GM21723 (cell line): ENCODE data around the gene SDR42E1.
"Not testable (repeated sequence)": the region's sequence is repeated elsewhere in the genome, so short reads cannot be mapped to it uniquely, and the experiment has no call there.

Experiments
- ATAC-seq: cut with Tn5 transposase; IDR thresholded peaks from one replicate; pipeline ENCODE4 v1.9.1; 2021; ENCODE audit warnings: mild to moderate bottlenecking, moderate library complexity; ENCODE audit not compliant: unreplicated experiment

SDR42E1 gene

DNA sequence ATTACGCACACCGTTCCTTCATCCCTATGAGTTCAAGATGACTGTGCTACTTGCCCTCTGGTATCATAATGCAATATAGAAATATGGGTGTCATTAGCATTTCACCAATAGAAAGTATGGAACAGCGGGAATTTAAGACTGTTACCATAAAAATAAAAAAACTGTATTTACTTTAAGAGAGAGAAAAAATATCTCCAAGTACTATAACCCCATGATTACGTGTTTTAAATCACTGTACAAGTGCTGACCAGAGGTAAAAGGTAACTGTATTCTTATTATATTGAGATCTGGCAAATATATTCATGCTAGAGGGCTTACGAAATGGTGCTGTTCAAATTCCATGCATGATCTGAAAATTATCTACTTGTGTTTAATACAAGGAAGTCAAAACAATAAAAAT lies 5.2 kb downstream of the SDR42E1 start:
- no peak for ATAC-seq

DNA sequence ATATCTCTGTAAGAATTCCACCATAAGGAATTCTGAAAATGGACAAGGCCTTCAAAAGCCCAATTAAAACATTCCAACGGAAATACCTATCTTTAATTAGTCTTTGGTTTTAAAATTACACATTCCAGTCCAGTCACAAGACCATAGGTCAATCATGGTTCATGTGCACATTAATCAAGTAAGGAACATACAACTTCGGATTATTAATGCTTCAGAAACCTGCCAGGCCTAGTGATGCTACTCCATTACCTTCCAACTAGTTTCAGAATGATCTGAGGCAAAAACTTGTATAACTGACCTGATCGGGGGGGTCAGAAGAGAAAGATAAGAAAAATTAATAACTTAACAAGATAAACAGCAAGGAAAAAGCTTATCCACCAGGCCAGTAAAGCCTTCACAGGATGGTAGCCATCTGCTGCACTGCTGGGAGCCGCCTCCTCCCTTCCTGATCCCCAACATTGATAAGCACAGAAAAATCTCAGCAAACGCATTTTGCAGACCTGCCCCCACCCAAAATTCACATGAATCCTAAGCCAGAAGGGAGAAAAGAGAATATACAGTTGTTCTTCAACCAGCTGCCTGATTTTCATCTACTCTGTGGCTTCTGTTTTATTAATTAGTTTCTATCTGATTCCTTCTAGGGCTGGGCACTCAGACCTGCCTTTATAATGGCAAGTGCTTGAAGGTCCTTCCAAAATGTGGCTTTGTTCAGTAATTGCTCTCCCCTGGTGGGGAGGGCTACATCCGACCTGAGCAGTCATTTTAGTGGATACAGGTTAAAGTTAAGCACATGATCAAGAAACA lies 6.0 kb downstream of the SDR42E1 start:
- no peak for ATAC-seq

DNA sequence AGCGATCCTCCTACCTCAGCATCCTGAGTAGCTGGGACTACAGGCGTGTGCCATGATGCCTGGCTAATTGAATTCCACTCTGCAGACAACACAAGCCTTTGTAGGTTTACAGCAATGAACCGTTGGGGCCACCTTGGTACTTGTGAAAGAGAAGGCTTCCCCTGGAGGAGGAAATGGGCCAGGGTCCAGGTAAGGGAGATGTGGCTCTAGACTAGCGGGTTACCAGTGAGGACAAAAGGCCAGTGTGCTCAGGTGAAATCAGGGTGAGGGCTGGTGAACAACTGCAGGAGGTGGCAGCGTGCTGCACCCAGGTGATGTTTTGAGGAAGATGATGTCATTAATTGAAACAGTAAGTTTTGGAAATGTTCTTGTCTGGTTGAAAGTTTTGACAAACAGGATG lies 6.7 kb downstream of the SDR42E1 start:
- no peak for ATAC-seq

DNA sequence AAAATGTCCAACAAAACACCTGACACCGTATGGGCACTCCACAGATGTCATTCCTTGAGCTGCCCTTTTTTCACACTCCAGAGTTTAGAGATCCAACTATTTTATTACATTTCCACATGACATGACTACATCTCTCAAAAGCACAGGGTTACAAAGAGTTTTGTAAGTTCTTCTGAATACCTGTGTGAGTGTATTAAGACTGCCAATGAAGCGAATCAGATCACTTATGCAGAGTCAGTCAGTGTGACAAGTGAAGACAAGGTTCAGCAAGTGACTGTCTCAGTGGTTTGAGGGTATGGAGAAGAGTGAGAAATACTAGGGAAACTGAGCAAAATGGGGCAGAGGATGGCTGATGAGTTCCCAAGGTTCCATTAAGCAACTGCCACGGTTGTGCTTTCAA lies 8.4 kb downstream of the SDR42E1 start:
- no peak for ATAC-seq

DNA sequence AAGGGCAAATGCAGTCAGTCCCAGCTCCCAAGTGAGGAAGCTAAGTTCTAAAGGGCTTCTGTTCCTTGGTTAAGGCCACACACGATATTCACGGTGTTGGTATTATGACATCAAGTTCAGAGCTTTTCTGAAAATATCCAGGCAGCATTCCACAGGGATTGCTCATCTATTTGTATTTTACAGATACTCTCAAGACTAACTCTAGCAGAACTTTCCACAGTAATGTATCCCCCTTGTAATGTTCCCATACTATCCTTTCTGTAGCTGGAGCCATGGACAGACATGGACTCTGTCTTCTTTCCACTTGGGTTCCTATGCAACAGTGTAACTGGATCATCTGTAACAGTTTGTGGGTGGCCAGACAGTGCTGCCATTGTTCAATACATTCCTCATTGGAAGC lies 13.5 kb downstream of the SDR42E1 start:
- no peak for ATAC-seq

DNA sequence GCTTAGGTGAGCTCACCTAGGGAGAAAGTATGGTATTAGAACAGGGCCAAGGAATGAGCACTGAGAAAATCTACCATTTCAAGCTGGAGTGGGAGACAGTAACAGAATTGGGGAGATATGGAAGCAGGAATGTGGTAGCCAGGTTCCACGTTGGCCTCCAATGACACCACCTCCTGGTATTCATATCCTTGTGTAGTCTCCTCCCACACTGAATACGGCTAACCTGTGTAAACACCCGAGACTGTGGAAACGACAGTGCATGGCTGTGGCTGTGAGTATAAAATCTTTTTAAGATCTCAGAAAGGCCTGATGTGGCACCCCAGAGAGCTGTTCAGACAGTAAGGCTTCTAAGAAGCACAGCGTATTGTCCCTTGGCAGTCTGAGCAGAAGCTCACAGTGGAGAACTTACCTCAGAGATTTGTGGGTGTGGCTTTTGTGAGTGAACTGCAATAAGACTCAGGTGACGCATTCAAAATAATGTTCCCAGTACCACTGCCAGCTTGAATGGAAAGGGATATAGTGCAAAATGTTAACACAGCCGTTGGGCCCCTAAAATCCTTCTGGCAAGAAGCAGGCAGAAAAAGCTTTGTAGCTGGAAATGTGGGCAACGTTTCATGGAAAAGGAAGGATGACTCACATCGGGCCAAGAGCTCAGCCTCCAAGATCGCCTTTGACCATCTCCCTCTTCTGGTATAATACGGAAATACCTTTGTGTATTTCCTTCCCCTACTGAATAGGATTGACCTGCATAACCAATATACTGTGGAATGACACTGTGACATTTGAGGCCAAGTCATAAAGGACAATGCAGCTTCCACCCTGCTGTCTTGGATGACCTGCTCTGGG lies 14.4 kb downstream of the SDR42E1 start:
- ATAC-seq: no peak

DNA sequence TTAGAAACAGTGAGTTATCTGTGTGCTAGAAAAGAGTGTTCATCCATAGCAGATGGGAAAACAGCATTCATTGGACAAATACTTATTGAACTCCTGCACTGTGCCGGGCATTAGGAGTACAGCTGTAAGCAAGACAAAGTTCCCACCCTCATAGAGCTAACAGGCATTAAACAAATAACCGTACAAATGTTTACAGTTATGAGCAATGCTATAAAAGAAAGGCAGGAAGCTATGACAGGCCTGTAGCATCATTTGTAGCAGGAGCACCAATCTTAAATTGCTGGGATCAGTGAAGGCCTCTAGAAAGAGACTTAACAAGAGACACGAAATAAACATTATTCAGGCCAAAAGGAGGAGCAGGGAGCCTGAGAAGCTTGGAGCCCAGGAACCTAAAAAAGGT lies 15.6 kb downstream of the SDR42E1 start:
- ATAC-seq: no peak

DNA sequence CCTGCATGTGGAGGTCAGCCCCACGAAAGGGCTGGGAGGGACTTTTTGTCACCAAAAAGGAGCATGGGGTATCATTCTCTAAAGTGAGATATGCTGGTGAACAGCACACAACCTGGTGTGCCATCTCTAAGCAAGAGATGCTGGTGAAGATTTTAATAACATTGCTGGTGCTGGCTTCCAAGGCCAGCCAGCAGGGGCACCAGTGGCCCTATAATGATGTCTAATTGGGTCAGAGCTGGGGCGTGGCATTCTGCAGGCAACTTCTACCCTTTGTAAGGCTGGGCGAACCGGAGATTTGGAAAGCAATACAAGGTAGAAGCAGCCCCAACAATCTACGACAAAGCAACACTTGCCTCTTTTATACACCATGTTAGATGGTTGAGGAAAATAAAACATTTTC lies 16.8 kb downstream of the SDR42E1 start:
- ATAC-seq: no peak

DNA sequence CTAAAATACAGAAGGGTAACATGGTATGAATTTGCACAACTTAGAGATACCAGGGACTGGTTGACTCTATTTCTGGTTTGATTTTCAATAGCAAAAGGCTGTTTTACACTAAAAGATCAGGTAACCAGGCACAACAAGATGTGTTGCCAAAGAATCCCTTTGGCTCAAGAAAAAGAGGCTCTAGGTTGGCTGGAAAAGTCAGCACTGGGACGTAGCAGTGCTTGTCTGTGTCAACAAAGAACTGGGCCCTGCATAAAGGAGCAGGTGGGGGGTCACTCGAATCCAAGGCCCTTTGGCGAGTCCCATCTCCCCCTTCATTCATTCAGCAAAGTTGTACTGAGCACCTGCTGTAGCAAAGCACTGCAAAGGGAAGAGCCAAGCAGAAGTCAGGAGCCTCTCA lies 18.4 kb downstream of the SDR42E1 start:
- no peak for ATAC-seq

DNA sequence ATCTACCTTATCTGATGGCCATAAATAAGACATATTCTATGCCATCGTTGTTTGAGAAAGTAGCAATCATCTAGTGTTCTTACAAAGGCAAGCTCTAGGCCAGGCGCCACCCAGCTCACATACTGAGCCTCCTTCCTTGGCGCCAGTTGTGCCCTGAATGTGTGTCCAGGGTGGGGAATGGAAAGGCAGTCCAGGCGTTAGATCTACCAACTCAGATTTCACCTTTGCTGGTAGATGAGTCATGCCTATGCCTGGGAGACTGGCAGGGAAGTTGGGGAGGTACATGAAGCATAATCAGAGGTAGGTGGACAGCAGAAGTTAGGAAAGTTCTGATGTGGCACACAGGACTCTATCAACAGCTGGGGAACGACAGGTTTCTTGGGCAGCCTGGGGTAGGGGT lies 23.6 kb downstream of the SDR42E1 start:
- ATAC-seq: no peak

DNA sequence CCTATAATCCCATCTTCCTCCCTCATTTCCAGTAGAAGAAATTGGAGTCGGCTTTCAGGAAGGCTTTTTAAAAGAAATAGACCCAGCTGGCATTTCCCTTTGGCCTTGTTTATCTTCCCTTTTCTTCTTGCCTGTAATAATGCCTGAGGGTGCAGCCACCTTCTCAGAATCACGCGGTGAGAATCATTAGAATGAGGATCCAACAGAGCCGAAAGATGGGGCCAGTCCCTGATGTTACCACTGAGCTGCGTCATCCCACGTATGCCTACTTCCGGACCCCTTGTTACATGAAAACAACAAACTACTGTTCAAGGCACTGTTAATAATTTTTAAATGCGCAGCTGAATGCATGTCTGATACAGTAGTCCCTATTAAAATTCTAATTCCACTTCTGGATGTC lies 24.1 kb downstream of the SDR42E1 start:
- no peak for ATAC-seq

DNA sequence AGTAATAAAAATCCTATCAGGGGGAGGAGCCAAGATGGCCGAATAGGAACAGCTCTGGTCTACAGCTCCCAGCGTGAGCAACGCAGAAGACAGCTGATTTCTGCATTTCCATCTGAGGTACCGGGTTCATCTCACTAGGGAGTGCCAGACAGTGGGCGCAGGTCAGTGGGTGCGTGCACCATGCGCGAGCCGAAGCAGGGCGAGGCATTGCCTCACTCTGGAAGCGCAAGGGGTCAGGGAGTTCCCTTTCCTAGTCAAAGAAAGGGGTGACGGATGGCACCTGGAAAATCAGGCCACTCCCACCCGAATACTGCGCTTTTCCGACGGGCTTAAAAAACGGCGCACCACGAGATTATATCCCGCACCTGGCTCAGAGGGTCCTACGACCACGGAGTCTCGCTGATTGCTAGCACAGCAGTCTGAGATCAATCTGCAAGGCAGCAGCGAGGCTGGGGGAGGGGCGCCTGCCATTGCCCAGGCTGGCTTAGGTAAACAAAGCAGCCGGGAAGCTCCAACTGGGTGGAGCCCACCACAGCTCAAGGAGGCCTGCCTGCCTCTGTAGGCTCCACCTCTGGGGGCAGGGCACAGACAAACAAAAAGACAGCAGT lies 33.8 kb downstream of the SDR42E1 start:
- not testable (repeated sequence) for ATAC-seq

DNA sequence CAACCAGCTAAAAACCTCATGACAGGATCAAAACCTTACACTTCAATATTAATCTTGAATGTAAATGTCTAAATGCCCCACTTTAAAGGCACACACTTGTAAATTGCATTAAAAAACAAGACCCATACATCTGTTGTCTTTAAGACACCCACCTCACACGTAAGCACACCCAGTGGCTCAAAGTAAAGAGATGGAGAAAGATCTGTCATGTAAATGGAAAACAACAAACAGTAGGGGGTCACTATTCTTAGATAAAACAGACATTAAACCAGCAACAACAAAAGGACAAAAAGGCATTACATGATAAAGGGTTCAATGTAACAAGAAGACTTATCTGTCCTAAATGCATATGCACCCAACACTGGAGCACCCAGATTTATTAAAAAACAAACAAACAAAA lies 35.6 kb downstream of the SDR42E1 start:
- ATAC-seq: no peak

DNA sequence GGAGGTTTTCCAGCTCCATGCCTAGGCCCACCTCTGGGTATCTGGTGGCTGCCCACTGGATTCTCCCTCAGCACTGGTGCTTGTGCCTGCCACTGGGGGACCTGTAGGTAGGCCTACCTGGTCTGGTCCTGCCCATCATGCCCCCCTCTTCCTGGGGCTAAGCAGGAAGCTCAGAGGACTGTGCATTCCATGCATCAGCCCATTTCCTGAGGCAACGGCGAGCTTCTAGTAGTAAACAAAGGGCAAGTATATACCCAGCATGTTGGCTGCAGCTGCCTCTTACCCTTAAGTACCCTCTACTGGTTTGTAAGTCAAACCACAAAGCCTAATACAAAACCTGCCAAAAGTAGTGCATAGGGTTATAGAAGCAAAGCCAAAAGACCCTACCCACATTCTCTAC lies 37.5 kb downstream of the SDR42E1 start:
- no peak for ATAC-seq

DNA sequence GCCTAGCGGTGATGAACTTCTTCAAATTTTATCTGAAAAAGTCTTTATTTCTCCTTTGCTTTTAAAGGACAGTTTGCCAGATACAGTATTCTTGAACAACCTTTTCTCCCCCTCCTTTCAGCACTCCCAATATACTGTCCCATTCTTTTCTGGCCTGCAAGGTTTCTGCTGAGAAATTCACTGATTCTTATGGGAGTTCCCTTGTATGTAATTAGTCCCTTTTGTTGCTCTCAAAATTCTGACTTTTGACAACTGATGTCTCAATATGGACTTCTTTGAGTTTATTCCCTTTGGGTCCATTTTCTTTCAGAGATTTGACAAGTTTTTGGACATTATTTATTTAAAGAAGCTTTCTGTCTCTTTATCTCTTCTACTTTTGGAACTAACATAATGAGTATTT lies 39.4 kb downstream of the SDR42E1 start:
- no peak for ATAC-seq

DNA sequence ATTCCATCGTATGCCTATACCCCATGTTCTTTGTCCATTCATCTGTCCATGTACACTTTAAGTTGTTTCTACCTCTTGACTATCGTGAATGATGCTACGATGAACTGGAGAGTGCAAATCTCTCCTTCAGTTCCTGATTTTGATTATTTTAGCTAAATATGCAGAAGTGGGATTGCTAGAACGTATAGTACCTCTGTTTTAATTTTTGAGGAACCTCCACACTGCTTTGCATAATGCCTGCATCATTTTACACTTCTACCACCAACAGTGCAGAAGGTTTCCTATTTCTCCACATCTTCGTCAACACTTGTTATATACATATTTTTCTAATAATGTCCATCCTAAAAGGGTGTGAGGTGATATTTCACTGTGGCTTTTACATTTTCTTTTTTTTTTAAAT lies 43.9 kb downstream of the SDR42E1 start:
- ATAC-seq: no peak

DNA sequence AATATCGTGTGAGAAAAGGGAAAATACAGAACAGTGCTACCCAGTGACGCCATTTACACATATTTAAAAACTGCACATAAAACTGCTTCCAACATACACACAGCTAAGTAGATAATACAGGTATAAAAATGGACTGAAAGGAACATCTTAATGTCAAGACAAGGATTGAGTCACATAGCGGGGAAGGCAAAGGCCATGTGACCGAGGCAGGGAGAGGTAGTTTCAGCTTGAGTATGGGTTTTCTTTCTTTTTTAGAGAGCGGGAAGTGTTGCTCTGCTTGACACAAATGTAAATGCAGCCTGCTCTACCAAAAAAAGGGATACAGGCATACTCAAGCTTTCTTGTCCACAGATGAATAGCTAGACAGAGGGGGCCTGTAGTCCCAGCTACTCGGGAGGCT lies 46.5 kb downstream of the SDR42E1 start:
- no peak for ATAC-seq

DNA sequence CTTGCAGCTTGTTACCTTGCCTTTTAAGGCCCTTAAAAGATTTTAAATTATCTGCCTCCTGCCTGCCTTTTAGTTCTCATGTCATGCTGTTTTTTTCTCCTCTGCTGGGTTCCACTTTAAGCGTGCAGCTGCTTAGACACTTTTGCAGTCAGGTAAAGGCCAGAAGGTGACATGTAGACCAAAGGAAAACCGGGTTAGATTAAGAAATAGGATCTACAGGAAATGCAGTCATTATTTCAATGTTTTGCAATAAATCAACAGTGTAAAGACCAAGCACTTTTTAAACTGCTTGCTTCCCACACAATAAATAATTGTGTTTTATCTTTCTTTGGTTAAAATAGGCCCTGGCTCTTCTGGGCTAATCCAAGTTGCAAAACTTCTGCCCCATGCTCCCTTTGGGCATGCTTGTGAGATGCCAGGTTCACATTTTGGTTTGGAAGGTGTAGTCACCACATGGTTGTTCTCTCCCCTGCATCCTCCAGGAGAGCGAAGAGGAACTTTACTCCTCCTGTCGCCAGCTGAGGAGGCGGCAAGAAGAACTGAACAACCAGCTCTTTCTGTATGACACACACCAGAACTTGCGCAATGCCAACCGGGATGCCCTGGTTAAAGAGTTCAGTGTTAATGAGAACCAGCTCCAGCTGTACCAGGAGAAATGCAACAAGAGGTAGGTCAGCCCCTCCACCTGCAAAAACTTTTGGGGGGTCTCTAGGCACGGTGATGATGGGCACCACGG lies 54.9 kb downstream of the SDR42E1 start:
- no peak for ATAC-seq

DNA sequence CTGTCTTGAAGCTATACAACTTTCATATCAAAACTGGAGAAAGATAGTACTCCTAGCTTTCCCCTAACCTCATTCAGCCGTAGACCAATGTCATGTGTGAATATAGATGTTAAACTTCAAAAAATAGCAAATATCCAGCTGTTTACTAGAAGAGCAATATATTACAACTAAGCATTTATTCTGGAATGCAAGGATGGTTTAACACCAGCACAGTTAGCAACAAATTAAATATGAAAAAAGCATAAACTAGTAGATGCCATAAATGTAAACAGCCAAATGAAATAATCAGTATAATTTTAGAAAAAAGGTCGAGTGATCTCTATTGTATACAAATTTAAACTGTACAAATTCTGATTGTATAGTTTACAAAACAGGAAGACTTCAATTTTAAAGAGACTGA lies 59.7 kb downstream of the SDR42E1 start:
- ATAC-seq: no peak

DNA sequence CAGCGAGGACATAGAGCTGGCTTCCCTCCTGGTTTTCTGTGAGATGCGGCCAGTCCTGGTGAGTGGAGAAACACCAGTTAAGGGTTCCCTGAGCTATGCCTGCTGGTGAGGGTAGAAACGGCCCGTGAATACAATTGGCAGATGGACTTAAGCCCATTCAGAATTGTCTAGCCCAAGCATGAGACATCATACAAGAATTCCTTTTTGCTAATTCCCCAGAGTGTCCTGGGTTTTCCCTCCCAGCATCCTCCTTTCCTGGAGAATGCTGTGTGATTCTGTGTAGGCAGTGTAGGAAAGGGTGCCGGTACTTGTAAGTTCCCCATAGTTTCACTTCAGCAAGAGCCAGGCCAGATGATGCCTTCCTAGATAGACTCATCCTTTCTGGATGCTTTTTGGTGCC lies 65.1 kb downstream of the SDR42E1 start:
- no peak for ATAC-seq

DNA sequence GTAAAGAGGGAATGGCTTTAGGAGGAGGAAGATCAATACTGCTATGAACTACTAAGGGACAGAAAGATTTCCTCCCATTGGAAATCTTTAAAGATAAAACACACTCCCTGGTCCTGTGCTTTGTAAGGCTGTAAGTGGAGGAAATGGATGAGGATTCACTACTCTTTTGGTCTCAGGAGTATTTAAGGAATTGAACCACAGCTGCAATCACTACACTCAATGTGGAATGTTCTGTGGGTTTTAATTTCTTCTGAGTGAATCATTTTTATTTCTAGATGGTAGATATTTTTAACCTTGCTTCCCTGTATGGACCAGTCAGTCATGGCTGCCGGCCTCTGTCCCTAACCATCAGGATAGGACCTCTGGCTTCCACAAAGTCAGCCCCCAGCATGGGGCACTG lies 65.6 kb downstream of the SDR42E1 start:
- ATAC-seq: no peak
